ENCODE results near the gene PBX3.
A peak's percentile ranks its signal among the peaks of the same experiment; 100 is the strongest.

The PBX3 gene

DNA sequence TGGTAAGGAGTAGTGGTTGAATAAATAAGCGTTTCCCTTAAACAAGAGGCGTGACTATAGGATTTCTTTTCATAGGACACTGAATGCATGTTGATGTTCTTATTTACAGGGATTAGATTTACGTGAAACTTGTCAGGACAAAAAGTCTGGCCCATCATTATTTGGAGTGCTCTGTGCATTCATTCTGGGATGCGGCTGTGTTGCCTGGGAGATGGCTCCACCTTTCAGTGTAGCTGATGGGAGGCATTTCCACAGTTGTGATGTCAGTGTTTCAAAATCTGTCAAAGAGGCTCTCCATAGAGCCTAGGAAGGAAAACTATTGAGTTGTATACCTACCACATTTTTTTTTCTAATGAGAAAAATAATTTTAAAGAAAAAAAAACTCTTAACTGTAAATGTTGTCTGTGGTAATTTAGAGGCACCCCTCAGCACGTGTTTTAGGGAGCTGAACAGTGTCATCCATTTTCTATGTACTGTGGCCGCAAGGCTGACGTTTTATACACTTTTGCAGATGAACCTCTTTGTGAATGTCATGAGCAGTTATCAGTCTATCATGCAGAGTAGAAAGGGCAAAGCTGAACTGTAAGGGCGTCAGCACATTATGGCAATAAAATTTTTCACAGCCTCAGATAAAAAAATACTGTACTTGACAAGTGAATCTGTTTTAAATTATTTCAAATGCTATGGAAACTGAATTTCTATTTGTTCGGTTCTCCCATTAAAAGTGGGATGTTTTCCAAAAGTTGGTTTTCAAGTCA, 202.7 kb downstream of the PBX3 start:
- no peak for DNase-seq (ENCODE audit: low spot score)

DNA sequence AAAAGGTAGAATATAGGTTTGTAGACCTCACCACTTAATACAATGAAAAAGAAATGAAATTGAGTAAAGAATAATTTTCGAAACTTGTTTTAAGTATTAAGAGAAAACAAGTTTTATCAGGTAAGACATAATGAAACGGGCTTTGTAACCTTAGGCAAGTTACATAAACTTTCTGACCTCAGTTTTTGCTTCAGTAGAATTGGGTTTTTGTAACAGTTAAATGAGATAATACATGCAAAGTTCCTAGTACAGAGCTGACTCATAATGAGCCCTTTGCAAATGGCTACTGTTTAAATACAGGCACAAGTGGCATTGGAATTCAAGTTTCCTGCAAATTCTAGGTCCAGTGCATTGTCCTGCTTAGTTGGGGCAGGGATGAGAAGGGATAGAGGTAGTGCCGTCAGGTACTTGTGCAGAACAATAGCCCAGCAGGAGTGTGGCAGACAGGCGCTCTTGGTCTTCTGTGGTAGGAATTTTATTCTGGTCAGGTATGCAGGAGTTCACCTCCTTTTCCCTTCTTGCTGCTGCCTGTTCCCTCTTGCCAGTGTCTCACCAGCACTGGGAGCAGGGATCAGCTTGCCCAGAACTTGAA, 203.8 kb downstream of the PBX3 start:
- no peak for DNase-seq (ENCODE audit: low spot score)

DNA sequence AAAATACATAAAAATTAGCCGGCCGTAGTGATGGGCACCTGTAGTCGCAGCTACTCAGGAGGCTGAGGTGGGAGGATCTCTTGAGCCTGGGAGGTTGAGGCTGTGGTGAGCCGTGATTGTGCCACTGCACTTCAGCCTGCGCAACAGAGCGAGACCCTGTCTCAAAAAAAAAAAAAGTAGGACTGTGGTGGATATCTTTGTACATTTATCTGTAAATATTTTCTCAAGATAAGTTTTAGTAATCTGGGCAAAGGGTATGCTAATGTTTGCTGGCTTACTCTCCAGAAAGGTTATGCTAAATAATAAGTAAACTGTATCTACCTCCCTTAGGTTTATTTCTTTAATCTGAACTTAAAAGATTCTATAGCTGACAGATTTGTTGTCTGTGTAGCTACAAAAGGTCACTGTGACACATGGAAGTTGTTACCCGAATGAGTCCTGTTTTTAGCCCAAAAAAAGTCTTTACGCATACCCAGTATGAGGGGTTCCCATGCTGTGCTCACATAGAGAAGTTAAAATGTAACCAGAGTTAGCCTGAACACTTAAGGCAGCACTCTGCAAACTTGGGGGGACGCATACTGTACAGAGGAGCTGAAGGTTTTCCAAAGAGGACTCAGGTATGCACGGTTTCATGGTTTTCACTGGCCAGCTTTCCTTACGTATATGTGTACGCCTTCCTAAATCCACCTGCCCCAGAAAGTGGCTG, 206.3 kb downstream of the PBX3 start:
- no peak for DNase-seq (ENCODE audit: low spot score)

DNA sequence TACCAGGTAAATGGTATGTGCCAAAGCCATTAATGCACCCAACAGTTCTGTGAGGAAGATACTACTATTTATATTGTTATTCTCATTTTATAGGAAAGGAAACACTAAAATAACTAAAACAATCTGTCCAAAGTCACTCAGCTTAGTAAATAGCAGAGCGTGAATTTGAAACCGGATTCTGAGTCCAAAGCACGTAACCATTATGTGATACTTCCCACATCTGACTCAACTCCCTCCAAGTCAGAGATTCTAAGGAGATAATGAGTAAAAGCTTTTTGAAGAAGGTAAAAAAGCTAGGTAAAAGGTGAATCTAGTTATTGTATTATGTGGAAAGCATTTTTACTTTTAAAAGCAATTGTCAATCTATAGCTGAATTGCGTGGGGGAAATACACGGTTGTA, 208.9 kb downstream of the PBX3 start:
- no peak for DNase-seq (ENCODE audit: low spot score)

DNA sequence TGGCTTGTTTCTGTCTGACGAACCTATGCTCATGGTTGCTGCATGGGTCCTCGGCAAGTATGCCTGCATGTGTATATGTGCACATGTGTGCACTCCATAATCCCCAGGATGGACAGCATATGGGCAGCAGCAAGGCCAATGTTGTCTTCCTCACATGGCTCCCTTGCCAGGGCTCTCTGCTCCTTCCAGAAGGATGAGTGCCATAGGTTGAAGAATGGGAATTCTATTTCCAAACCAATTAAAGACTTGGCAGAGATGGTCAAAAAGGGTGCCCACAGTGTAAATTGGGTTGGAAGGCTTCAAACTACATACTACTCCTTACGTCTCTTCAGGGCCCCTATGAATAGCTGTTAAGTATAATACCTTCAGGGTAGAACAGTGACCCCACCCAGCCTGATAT, 212.1 kb downstream of the PBX3 start:
- DNase-seq (ENCODE audit: low spot score) = no peak

DNA sequence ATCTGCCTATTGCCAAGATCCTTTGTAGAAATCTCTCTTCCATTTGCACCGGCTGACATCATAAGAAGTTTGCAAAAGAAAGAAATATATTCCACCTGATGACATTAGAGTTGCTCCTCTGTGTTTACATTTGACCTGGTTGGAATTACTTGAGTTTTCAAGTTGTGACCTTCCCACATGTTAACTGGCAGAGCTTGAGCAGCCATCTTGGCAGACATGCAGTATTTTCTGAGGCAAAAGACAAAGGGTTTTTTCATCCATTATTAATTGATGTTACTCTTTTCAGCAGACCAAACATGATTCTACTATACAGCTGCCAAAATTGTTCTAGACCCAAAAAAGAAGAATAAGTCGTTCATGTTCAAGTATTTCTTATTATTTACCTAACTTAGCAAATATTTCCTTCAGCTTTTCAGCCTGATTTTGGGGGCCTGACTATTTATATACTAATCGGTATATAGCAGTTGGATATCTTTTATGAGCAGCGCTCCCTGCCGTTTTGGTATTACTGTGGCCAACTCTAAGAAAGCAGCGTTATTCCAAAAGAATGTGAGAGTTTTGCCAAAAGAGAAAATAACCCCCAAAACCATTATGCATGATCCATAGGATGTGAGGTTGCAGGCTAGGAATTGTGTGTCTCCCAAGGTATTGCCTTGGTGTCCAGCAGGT, 212.9 kb downstream of the PBX3 start:
- peak; percentile 60 for DNase-seq (ENCODE audit: low spot score)

DNA sequence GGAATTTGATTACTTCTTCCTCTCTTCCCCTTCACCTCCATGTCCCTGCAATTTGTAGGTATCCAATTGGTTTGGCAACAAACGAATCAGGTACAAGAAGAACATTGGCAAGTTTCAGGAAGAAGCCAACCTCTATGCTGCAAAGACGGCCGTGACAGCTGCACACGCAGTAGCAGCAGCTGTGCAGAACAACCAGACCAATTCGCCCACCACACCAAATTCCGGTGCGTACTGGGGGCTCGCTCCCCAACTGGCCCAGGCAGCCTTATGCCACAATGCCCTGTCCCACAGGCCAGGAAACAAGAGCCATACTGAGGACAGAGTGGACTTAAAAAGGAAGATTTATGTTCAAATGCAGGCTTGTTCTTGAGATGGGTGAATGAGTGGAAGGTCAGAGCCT, 213.5 kb downstream of the PBX3 start:
- no peak for DNase-seq (ENCODE audit: low spot score)

DNA sequence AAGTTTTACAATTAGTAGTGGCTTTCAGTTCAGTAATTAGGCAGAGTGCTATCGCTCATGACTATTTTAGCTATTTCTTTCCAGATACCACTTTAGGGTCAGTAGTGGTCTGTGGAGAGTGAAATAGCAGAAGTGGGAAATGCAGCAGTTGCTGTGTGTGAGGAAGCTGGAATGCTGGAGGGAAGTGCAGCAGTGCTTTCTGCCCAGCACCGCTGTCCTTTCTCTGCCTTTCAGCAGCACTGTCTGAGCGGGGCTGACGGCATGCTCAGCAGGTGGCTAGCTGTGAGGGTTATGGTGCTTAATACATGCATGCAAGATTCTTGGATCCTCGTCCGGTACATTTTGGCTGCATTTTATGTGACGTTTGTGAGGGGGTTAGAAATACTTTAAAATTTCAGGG, 213.9 kb downstream of the PBX3 start:
- peak; percentile 70 for DNase-seq (ENCODE audit: low spot score)

DNA sequence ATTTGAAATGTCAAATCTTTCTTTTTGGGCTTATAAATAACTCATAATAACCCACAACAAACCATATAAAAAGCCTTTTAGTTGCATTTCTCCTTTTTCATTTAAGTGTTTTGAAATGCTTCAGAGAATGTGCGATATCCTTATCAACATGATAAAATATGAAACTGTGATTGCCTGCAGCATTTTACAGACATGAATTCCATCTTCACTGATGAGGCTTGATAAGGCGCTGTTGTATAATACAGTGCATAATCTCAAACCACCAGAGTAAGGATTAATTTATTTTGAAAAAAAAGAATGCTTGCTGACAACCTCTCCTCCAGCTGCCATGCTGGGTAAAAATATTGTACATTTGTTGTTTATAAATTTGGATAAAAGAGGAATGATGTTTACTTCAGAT, 216.8 kb downstream of the PBX3 start:
- no peak for DNase-seq (ENCODE audit: low spot score)

DNA sequence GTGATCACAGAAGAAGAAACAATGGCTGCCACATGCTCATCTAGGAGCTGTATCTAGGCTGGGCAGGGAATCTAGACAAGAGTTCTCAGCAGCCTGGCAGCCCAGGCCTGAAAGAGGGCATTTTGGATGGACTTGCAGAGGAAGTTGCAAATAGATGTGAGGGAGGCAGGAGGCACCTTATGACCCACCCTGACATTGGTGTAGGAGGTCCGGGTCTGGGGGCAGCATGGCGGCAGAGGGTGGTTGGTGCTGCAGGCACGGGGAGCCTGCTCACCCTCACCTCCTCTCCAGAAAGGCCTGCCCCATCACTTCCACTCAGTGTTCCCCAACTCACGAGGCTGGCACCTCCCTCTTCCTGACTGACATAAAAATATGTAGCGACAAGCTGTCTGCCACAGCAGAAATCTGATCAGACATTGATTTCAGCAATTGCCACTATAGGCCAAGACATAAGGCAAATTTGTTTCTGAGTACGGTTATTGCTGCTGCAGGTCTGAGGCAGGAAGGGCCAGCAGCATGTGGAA, 217.6 kb downstream of the PBX3 start:
- DNase-seq (ENCODE audit: low spot score) = no peak

DNA sequence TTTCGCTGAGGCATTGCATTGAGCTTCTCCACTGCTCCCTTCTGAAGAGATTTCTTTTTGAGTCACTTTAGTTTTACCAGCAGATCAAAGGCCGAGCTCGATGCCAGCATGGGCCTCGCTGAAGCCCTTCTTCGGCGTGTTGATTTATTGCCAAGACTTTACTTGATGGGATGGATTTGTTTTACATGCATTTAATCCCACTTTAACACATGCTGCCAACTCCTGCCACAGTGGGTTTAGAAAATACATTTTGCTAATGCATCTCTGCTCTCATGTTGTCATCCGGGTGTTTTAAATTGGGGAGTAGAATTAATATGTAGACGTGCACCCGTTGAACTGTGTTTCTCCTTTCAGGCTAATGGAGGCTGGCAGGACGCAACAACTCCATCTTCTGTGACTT, 218.3 kb downstream of the PBX3 start:
- DNase-seq (ENCODE audit: low spot score) = no peak

DNA sequence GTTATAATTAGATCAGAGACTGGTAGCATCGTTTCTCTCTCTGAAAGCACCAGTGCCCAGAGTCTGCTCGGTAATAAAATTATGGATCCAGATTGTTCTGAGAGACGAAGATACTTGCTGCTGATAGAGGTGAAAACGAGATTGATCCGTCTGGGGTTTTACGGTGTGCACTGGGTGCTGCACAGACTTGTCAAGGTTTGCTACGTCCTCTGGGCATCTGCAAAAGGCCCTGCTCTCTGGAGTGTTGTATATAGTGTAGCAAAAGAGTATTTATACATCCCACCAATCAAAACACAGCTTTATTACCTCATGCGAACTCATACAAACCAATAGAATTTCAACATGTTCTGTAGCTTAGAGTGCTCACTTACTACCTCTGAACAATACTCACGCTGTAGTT, 219.3 kb downstream of the PBX3 start:
- DNase-seq (ENCODE audit: low spot score) = no peak

DNA sequence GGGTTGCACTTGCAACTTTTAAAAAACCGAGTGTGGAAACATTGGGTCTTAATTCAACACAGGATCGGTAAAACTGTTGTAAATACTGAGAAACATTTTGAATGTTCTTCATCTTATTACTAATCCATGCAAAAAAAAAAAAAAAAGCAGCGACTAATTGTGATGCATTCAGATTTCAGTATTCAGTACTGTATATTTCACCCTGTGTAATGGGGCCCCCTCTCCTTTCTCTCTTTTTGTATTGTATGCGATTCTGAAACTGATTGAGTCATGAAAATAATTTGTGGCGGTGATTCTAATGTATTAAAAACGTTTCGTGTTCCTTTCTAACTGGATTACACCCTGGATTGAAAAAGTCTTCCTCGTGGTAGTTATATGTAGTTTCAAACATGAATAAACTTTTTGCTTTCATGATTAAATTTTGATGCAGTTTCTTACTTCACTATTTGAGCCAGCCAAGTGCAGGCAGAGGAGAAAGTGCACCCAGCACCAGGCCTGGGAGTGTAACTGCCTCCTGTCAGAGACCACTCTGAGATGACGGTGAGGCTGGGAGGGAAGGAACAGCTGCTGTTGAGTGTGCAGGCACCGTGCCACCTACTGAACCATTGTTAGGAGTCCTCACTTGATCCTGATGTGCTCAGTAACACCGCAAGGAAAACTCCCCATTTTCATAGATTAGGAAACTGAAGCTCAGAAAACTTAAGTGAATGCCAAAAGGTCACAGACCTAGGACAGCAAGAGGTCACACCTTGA, 220.0 kb downstream of the PBX3 start:
- DNase-seq (ENCODE audit: low spot score) = no peak

DNA sequence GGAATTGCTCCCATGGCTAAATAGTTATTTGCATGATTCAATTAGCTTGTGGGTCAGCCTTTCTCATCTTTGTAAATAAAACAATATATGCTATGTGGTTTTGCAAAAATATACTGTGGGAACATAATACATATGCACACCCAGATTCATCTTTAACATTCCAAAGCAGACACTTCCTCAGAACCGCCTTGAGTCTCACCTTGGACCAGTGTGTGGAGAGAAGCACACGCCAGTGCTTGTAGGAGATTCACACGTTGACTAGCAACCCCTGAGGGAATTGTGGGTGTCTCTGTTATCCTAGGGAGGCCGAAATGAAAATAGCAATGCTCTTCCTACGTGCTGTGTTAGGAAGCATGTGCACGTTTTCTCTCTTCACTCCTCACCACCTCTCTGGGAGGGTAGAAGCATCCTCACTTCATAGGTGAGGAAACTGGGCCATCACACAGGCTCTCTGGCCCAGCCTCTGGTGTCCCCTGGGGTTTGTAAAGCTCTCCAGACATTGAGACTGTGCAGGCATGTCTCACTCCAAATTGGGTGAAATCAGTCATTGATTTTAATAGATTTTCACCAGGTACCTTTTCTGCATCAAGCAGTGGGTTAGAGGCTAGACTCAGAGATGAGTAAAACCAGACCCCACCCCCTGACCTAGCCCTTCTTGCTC, 221.7 kb downstream of the PBX3 start:
- no peak for DNase-seq (ENCODE audit: low spot score)

DNA sequence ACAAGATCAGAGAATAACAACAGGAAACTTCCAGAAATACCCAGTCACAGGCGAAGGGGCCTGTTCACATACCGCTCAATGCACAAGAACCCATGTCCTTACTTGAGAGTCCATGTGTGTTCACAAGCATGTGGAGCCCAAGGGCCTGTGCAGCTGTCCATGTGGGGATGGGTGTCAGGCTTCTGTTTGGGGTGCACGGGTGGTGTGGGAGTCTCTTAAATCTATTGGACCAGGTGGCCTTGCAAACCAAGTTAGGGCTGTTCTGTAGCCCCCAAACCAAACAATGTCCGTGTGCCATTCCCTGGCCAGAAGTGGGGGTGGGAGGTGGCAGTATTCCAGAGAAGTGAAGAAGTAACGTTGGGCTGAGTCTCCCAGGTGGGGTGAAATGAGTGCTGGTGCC, 222.3 kb downstream of the PBX3 start:
- no peak for DNase-seq (ENCODE audit: low spot score)

DNA sequence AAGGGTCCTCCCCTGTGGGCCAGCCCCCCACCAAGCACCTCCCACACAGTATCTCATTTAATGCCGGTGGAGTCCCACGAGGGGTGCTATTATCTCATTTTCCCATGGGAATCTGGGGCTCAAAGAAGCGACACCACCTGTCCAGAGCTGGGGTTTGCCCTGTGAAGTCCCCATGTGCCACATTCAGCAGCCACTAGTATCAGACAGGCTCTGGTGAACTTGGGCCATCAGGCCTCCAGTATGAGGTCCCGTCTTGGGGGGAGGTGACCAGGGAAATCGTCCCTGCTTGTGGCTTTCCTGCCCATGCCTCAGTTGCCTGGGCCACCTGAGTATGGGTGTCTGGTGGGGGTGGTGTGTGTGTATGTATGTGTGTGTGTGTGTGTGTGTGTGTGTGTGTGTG, 222.7 kb downstream of the PBX3 start:
- no peak for DNase-seq (ENCODE audit: low spot score)

DNA sequence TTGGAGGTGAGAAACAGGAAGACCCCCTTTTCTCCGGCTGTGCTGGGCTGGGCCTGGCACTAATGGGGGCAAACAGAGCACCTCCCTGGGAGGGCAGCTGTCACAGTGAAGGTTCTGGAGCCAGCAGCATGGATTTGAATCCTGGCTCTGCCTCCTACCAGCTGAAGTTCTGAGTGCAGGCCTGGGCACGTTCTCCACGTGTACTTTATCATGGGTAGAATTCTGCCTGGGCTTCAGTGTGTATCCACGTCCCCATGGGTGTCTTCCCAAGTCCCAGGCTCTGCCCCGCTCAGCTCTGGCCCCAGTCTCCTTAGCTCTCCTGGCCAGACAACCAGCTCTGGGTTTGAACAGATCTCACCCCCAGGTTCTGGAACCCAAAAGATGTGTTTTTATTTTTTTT, 223.2 kb downstream of the PBX3 start:
- DNase-seq (ENCODE audit: low spot score) = no peak

DNA sequence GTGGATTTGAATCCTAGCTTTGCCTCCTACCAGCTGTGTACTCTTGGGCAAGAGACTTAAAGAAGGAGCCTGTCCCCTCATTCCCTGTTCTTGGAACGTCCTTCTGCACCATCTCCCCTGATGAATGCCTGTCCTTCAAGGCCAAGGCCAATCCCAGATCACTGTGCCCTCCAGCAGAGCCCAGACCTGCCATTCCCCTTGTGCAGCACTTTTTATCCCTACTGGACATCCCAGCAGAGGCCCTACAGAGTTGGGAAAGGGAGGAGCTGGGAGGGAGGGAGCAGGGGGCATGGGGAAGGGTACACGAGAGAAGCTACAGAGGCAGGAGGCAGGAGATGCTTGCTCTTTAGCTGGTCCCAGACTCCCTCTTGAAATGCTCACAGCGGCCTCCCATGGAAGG, 223.9 kb downstream of the PBX3 start:
- no peak for DNase-seq (ENCODE audit: low spot score)

DNA sequence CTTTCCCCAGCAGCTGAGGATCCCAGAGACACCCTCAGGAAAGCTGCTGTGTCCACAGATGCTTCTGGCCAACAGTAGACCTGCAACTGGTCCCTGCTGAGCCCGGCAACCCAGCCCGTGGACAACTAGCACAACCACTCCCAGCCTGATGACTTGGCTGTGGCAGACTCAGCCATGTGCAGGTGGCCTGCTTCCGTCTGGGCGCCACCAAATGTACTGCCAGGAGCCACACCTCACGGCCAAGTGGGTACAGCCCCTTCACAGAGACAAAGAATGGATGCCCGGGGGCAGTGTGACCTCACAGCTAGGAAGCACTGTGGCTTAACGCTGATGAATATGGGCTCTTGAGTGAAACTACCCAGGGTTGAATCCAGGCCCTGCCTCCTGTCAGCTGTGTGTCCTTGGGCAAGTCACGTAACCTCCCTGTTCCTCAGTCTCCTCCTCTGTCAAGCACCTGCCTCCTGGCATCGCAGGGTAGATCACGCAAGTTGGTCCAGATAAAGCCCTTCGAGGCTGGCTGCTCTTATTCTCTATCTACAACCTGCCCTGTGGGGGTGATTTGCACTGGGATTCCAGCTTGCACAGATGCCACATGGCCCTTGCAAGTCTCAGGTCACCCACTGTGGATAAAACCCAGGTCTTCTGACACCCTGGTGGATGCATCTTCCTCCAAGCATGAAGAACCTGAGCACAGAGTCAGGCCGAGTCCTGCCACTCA, 225.0 kb downstream of the PBX3 start:
- DNase-seq (ENCODE audit: low spot score) = no peak

DNA sequence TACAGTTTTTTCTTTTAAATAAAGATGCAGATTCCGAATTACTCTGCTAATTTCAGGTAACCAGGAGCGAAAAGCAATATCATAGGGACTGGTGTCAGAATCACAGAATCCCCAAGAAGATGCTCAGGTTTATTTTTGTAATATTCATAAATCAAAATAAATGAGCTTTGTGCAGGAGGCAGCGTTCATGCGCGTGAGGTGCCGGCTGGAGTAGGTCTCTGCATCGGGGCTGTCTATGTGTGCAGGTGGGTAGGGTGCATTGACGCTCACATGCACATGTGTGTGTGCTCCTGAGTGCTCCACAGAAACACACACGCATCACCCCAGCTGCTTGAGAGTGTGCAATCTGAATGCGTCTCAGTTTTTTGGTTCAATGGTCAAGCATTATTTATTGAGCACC, 226.4 kb downstream of the PBX3 start:
- DNase-seq (ENCODE audit: low spot score) = no peak

DNA sequence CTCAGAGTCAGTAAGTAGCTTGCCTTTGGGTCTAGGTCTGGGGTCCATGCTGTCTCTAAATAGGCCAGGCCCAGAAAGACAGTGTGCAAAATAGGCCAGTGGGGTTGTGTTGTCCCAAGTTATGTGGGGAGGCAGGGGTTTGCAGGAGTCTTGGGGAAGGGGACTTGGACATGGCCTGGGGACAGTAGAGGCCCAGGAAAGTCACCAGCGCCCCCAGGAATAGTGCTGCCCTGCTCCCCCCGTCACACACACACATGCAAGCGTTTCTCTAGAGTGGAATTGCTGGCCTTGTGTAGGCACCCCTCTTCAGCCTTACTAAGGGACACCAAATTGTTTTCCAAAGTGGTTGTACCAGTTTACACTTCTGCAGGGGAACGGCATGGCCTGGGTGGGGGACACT, 227.5 kb downstream of the PBX3 start:
- DNase-seq (ENCODE audit: low spot score) = no peak

All from Ammon's horn (tissue), 1 donor.